ENCODE results near the gene ATP5PB.

The ATP5PB gene

DNA sequence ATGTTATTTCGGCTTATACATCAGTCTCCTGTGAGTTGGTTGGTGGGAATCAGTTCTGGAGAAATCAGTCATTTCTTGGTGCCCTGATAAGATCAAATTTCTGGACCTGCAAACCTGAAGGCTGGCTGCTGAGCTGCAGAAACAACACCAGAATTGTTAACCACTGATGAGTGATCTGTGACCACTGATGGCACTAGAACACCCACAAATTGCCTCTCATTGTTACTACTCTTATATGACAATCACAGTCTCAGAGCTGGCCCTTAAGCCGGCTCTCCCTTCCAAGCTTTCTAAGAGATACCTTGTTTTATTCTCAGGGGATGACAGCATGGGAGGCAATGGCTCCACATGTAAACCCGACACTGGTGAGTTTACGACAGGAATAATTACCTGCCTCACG, 26.4 kb downstream of the ATP5PB start:
- Histone ChIP-seq H3K9me3 (ENCODE audit: control insufficient read depth, insufficient read depth, low read length) (no peaks in the 10 kb centered on the region), H3K36me3 (ENCODE audit: control insufficient read depth, insufficient read depth, low read length) (no peaks in the 10 kb centered on the region), H3K4me1 (ENCODE audit: control insufficient read depth, insufficient read depth, low read length) (no peaks in the 10 kb centered on the region), H3K4me3 (ENCODE audit: low read length) (no peak overlapping the region), H3K27ac (ENCODE audit: low read length) (no peak overlapping the region), H3K27me3 (ENCODE audit: control insufficient read depth, insufficient read depth, low read length) (no peaks in the 10 kb centered on the region)
- no peak for DNase-seq (ENCODE audit: low read depth, low spot score)
- WGBS (ENCODE audit: insufficient coverage, insufficient read length): no CpG with 5 or more reads among the region's 5 CpGs

DNA sequence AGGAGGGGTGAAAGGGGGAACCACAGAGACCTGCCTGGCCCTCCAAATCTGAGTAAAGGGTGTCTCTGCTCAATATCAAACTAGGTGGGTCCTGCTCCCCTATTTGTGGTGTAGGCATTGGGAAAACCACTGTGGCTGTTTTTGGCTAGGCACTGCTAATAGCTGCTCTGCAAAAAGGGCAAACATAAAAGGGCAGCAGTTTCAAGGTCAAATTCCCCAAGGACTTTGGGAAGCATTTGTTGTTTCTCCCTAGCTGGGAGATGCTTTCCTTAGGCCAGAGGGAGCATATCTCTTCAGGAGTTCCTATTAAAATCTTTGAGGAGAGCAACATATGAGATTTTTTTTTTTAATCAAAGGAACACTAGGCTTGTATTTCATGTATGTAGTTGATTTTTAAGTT, 26.9 kb downstream of the ATP5PB start:
- Histone ChIP-seq H3K4me3 (ENCODE audit: low read length) (no peak overlapping the region), H3K36me3 (ENCODE audit: control insufficient read depth, insufficient read depth, low read length) (no peaks in the 10 kb centered on the region), H3K9me3 (ENCODE audit: control insufficient read depth, insufficient read depth, low read length) (no peaks in the 10 kb centered on the region)

DNA sequence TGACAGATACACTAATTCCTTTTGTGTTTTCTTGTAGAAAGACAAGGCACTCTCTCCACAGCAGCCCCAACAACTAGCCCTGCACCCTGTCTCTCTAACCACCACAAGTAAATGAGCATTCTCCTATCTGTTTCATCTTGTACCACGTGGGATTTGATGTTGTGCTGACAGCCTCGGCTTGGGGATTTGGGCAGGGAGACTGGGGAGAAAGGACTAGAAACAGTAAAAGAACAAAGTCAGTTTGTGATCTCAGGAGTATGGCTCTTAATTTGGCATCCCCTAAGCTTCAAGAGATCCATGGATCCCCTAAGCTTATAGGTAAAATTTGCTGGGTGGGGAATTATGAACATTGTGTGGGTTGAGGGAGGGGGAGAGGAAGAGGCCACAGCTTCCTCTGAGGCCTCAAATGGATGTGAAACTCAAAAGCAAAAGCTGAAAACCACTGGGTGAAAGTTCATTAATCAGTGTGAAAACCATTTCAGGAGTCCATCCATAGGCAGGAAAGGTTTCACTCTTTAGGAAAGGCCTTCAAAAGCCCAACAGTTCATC, 27.6 kb downstream of the ATP5PB start:
- no peak for DNase-seq (ENCODE audit: low read depth, low spot score)
- no CpG with 5 or more reads among the region's 2 CpGs for WGBS (ENCODE audit: insufficient coverage, insufficient read length)
- no peaks in the 10 kb centered on the region for H3K4me1 ChIP-seq (ENCODE audit: control insufficient read depth, insufficient read depth, low read length)
- no peak overlapping the region for H3K4me3 ChIP-seq (ENCODE audit: low read length)
- no peaks in the 10 kb centered on the region for H3K36me3 ChIP-seq (ENCODE audit: control insufficient read depth, insufficient read depth, low read length)
- H3K27me3 ChIP-seq (ENCODE audit: control insufficient read depth, insufficient read depth, low read length): no peaks in the 10 kb centered on the region
- H3K27ac ChIP-seq (ENCODE audit: low read length): no peak overlapping the region
- no peaks in the 10 kb centered on the region for H3K9me3 ChIP-seq (ENCODE audit: control insufficient read depth, insufficient read depth, low read length)

More for the DNA sequence above, 26.9 kb downstream of the ATP5PB start:
- Histone ChIP-seq H3K27ac (ENCODE audit: low read length) (no peak overlapping the region), H3K27me3 (ENCODE audit: control insufficient read depth, insufficient read depth, low read length) (no peaks in the 10 kb centered on the region), H3K4me1 (ENCODE audit: control insufficient read depth, insufficient read depth, low read length) (no peaks in the 10 kb centered on the region)
- DNase-seq (ENCODE audit: low read depth, low spot score): no peak

DNA sequence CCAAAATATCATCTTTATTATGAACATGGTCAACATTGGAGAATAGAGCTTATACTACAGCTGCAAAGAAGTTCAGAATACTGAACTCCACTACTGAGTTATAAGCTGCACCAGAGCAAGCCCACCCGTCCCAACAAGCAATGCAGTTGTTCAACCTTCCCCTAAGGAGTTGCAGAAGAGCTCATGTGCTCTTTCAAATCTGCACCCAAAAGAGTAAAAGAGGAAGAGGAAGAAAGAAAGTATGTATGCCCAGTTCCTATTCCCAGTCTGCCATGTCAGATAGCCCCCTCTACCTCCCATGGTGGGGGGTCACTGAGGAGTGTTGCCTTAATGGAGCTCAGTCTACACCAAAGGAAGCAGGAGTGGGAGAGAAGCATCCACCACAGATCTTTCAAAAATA, 31.4 kb downstream of the ATP5PB start:
- no peak overlapping the region for H3K4me3 ChIP-seq (ENCODE audit: low read length)
- whole genome bisulfite sequencing (ENCODE audit: insufficient coverage, insufficient read length): no CpG with 5 or more reads among the region's 1 CpG
- no peak overlapping the region for H3K27ac ChIP-seq (ENCODE audit: low read length)
- H3K9me3 ChIP-seq (ENCODE audit: control insufficient read depth, insufficient read depth, low read length): no peaks in the 10 kb centered on the region
- no peaks in the 10 kb centered on the region for H3K4me1 ChIP-seq (ENCODE audit: control insufficient read depth, insufficient read depth, low read length)
- H3K27me3 ChIP-seq (ENCODE audit: control insufficient read depth, insufficient read depth, low read length): no peaks in the 10 kb centered on the region
- DNase-seq (ENCODE audit: low read depth, low spot score): no peak
- no peaks in the 10 kb centered on the region for H3K36me3 ChIP-seq (ENCODE audit: control insufficient read depth, insufficient read depth, low read length)

DNA sequence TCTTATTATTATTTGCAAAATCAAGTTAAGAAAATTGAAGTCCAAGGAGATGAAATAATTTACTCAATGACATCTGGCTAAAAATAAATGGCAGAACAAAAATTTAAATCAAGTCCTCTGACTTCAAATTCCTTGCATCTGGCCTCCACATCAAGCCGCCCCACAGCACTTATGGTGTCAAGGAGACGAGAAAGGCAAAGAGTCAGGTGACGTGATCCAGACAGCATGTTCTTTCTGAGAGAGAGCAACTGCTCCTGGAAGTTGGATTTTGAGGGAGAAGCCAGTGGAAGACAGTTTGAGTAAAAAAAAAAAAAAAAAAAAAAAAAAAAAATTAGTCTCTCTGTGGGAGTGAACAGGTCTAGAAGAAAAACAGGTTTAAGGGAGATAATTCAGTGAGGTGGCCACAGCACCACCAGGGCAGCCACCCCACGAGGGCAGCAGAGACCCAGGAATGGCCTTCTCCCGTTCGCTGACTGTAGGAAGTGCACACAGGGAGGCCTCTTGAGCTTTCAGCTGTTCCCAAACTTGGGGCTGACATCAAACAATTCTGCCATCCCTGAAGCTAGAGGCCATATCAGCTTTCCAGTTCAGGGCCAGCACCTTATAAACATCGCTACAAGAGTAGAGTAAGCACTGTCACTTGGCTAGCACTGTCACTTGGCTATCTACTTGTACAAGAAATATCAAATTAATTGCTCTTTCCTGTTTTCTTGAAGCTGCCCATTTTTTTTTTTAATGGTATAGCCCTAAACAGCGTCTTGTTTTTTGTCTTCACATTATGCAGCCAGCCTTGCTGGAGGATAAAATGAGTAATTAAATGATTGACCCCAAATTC, 32.3 kb downstream of the ATP5PB start:
- Histone ChIP-seq H3K4me1 (ENCODE audit: control insufficient read depth, insufficient read depth, low read length) (no peaks in the 10 kb centered on the region), H3K9me3 (ENCODE audit: control insufficient read depth, insufficient read depth, low read length) (no peaks in the 10 kb centered on the region), H3K27ac (ENCODE audit: low read length) (no peak overlapping the region), H3K36me3 (ENCODE audit: control insufficient read depth, insufficient read depth, low read length) (no peaks in the 10 kb centered on the region), H3K27me3 (ENCODE audit: control insufficient read depth, insufficient read depth, low read length) (no peaks in the 10 kb centered on the region), H3K4me3 (ENCODE audit: low read length) (no peak overlapping the region)
- WGBS (ENCODE audit: insufficient coverage, insufficient read length): no CpG with 5 or more reads among the region's 8 CpGs
- DNase-seq (ENCODE audit: low read depth, low spot score): peak; percentile 39

DNA sequence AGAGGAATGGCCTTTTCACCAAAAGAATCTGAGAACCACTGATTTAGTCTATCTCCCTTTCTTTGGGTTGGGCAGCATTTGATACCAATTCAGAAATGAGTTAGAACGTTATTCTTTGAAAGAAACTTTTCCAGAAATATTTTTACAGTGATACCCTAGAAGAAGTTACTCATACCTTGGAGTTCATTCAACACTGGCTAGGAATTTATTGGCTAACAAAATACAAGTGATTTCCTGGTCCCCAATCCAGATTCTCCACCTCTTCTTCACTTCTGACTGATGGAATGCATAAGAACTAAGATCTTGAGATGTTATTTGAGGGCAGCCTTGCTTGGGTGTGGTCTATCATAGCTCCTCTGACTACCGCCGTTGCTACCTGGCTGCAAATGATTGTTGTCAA, 33.9 kb downstream of the ATP5PB start:
- no peak for DNase-seq (ENCODE audit: low read depth, low spot score)
- WGBS (ENCODE audit: insufficient coverage, insufficient read length): no CpG with 5 or more reads among the region's 3 CpGs

DNA sequence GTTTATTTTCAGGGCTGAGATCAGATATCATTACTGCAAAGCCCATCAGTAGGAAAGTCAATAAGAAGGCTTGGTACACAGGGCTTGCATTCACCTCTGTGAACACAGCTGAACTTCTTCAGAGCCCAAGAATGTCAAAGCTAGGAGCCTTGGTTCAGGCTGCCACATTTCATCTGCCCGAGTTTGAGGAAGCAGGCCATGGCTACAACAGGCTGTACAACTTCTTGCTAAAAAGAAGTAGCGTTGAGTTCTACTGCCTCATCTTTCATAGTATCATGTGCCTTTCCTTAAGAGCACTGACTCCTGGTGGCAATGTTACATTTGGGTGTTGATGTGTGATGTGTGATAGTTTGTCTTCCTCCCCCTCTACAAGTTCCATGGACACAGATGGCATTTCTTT, 34.6 kb downstream of the ATP5PB start:
- no peak for DNase-seq (ENCODE audit: low read depth, low spot score)
- no peak overlapping the region for H3K4me3 ChIP-seq (ENCODE audit: low read length)
- no peaks in the 10 kb centered on the region for H3K9me3 ChIP-seq (ENCODE audit: control insufficient read depth, insufficient read depth, low read length)
- no peaks in the 10 kb centered on the region for H3K27me3 ChIP-seq (ENCODE audit: control insufficient read depth, insufficient read depth, low read length)
- no CpG with 5 or more reads among the region's 2 CpGs for WGBS (ENCODE audit: insufficient coverage, insufficient read length)
- H3K27ac ChIP-seq (ENCODE audit: low read length): no peak overlapping the region
- H3K4me1 ChIP-seq (ENCODE audit: control insufficient read depth, insufficient read depth, low read length): no peaks in the 10 kb centered on the region
- no peaks in the 10 kb centered on the region for H3K36me3 ChIP-seq (ENCODE audit: control insufficient read depth, insufficient read depth, low read length)

More for the DNA sequence above, 33.9 kb downstream of the ATP5PB start:
- no peak overlapping the region for H3K4me3 ChIP-seq (ENCODE audit: low read length)
- H3K27ac ChIP-seq (ENCODE audit: low read length): no peak overlapping the region
- no peaks in the 10 kb centered on the region for H3K9me3 ChIP-seq (ENCODE audit: control insufficient read depth, insufficient read depth, low read length)
- H3K36me3 ChIP-seq (ENCODE audit: control insufficient read depth, insufficient read depth, low read length): no peaks in the 10 kb centered on the region
- H3K4me1 ChIP-seq (ENCODE audit: control insufficient read depth, insufficient read depth, low read length): no peaks in the 10 kb centered on the region
- H3K27me3 ChIP-seq (ENCODE audit: control insufficient read depth, insufficient read depth, low read length): no peaks in the 10 kb centered on the region

DNA sequence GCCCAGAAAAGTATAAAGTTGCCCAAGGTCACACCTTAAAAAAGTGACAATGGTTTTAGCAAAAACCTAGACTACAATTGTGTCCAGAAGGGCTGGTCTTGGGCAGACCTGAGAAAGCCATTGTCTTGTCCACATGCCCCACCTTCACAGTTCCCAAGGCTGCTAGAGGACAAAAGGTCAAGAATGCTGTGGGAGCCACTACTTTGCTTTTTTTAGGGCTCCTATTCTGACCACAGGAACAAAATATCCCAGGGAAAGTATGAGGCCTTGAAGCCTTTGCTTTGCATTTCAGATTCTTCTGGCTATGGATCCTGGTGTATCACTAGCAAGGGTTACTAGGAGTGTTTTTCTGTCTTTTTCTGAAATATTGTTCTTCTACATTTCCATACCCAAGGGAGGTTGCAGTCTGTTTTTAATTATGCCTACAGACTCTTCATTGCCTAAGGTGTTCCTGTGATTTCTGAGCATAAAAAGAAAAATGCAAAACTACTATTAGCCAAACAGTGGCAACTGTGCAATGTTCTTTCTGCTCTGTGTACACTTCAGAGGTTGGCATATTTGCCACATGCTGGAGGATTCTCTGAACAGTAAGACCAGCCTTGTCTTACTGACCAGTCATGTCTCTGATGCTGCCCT, 35.2 kb downstream of the ATP5PB start:
- H3K4me1 ChIP-seq (ENCODE audit: control insufficient read depth, insufficient read depth, low read length): no peaks in the 10 kb centered on the region
- H3K4me3 ChIP-seq (ENCODE audit: low read length): no peak overlapping the region
- DNase-seq (ENCODE audit: low read depth, low spot score): no peak
- no peak overlapping the region for H3K27ac ChIP-seq (ENCODE audit: low read length)
- H3K9me3 ChIP-seq (ENCODE audit: control insufficient read depth, insufficient read depth, low read length): no peaks in the 10 kb centered on the region
- H3K36me3 ChIP-seq (ENCODE audit: control insufficient read depth, insufficient read depth, low read length): no peaks in the 10 kb centered on the region
- H3K27me3 ChIP-seq (ENCODE audit: control insufficient read depth, insufficient read depth, low read length): no peaks in the 10 kb centered on the region

DNA sequence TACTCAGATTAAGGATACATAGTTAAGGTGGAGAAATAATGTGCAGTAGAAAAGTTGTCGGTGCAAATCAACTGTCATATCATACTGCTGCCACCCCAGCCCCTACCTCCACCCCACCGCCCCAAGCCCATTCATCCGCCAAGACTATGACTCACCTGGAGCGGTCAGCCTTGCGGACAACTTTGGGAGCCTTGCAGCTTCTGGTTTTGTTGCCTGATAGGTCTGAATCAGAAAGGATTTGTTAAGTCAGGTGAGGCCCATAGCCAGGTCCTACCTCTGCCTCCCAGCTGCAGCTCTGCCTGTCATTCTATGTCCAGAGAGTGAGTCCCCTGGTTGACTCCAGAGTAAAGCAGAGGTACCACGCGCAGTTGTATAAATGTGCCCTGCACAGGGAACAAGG, 37.2 kb downstream of the ATP5PB start:
- WGBS (ENCODE audit: insufficient coverage, insufficient read length): no CpG with 5 or more reads among the region's 7 CpGs
- no peaks in the 10 kb centered on the region for H3K4me1 ChIP-seq (ENCODE audit: control insufficient read depth, insufficient read depth, low read length)
- DNase-seq (ENCODE audit: low read depth, low spot score): no peak

DNA sequence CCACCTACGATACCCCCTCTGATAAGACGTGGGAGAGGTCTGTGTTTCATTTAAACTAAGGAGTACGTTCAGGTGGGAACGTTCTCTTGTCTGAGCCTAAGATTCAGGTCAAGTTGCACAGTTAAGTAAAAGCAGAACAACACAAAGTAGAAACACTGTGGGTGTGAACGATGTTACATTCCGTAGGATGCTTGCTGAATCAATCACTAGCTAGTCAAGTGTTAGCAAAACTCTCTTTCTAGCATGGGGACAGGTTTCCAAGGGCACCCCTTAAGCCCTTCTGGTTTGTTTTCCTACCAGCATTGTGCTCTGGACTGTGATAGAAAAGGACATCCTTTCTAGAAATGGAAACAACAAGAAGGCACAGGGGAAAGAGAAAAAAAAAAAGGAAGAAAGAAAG, 37.9 kb downstream of the ATP5PB start:
- Histone ChIP-seq H3K27ac (ENCODE audit: low read length) (no peak overlapping the region), H3K36me3 (ENCODE audit: control insufficient read depth, insufficient read depth, low read length) (no peaks in the 10 kb centered on the region), H3K27me3 (ENCODE audit: control insufficient read depth, insufficient read depth, low read length) (no peaks in the 10 kb centered on the region), H3K9me3 (ENCODE audit: control insufficient read depth, insufficient read depth, low read length) (no peaks in the 10 kb centered on the region), H3K4me1 (ENCODE audit: control insufficient read depth, insufficient read depth, low read length) (no peaks in the 10 kb centered on the region), H3K4me3 (ENCODE audit: low read length) (no peak overlapping the region)
- no peak for DNase-seq (ENCODE audit: low read depth, low spot score)
- no CpG with 5 or more reads among the region's 6 CpGs for WGBS (ENCODE audit: insufficient coverage, insufficient read length)

More for the DNA sequence above, 37.2 kb downstream of the ATP5PB start:
- H3K27ac ChIP-seq (ENCODE audit: low read length): no peak overlapping the region
- H3K36me3 ChIP-seq (ENCODE audit: control insufficient read depth, insufficient read depth, low read length): no peaks in the 10 kb centered on the region
- H3K9me3 ChIP-seq (ENCODE audit: control insufficient read depth, insufficient read depth, low read length): no peaks in the 10 kb centered on the region
- no peaks in the 10 kb centered on the region for H3K27me3 ChIP-seq (ENCODE audit: control insufficient read depth, insufficient read depth, low read length)
- H3K4me3 ChIP-seq (ENCODE audit: low read length): no peak overlapping the region

All from iPS DF 6.9 (cell line).